GM18498 (cell line): Measurements from ENCODE around the gene ST8SIA5.

ENCODE experiments used
- ATAC-seq: cut with Tn5 transposase; IDR thresholded peaks from one replicate; pipeline ENCODE4 v1.9.1; 2021; ENCODE audit warnings: mild to moderate bottlenecking, moderate library complexity; ENCODE audit not compliant: unreplicated experiment

The ST8SIA5 gene

GRCh38 chr18:46748466-46748865 is 8.4 kb downstream of the ST8SIA5 start:
- no peak for ATAC-seq

- ATAC-seq: no peak
These were observed 16.8 kb downstream of the ST8SIA5 start for GRCh38 chr18:46740046-46740445.

- ATAC-seq: no peak
These were observed 18.4 kb downstream of the ST8SIA5 start for GRCh38 chr18:46738491-46738890.

- no peak for ATAC-seq
These were observed 20.1 kb downstream of the ST8SIA5 start for GRCh38 chr18:46736736-46737135.

- no peak for ATAC-seq
These were observed 20.7 kb downstream of the ST8SIA5 start for GRCh38 chr18:46736135-46736534.

- no peak for ATAC-seq
These were observed 21.9 kb downstream of the ST8SIA5 start for GRCh38 chr18:46734981-46735380.

GRCh38 chr18:46733872-46734271 is 23.0 kb downstream of the ST8SIA5 start:
- no peak for ATAC-seq

- no peak for ATAC-seq
These were observed 24.1 kb downstream of the ST8SIA5 start for GRCh38 chr18:46732801-46733200.

DNA sequence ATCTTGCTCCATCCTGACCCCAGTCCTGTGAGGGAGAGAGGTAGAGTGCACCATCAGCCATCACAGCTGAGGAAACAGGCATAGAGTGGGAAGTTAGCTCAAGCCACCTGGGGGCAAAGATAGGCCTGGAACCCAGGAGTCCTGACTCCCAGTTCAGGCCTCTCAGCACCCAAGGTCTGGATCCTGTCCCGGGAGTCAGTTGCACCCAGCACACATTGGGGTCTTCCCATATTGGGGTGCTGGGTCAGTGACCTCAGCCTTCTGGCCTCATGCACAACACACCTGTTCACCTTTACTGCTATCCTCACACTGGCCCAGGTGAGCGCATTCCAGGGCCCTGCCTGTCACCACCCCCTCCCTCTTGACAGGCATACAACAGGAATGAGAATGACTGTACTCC is 24.7 kb downstream of the ST8SIA5 start:
- ATAC-seq: no peak

- ATAC-seq: no peak
These were observed 25.5 kb downstream of the ST8SIA5 start for GRCh38 chr18:46731316-46731715.

DNA sequence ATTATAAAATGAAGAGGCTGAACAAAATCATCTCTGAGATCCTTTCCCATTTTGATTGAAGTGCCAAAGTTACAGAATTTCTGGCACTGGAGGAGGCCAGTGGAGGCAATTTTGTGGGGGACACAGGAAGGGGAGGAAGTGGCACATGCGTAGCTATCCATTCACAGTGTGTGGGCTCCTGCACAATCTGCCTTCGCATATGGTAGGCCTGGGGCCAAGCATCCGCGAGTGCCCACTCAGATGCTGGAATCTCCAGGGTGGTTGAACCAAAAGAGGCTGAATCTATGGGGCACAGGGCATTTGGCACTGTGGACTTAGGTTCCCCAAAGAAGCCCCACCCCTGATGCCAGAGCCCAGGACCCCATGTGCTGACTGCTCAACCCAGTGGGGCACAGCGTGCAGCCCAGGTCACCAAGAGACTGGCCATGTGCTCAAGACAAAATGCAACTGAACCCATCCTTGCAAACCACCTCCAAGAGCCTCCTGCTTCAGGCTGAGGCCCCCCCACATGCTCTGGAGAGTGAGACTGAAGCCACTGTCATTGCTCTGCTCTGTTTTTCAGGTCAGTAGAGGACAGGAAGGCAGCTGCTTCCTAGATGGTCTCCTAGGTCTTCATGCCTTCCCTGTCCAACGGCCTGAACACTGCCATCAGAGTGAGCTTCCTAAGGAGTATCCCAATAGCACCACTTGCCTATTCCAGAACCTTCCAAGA is 28.5 kb downstream of the ST8SIA5 start:
- ATAC-seq: no peak

DNA sequence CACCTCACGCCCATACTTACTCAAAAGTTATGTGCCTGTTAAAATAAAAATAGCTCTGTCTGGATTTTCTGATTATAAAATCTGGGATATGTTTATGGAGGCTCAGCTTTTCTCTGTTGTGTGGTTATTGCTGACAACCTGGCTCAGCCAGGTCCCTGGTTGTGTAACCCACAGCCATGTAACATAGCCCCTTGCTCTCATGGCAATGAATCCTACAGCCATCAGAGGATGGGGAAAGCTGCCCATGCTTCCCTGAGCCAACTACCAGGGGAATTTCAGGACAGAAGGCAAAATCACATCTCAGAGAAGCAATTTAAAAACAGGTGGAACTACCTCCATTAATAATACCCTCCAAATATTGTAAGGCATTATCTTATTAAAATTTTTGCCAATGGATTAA is 29.7 kb downstream of the ST8SIA5 start:
- ATAC-seq: no peak

DNA sequence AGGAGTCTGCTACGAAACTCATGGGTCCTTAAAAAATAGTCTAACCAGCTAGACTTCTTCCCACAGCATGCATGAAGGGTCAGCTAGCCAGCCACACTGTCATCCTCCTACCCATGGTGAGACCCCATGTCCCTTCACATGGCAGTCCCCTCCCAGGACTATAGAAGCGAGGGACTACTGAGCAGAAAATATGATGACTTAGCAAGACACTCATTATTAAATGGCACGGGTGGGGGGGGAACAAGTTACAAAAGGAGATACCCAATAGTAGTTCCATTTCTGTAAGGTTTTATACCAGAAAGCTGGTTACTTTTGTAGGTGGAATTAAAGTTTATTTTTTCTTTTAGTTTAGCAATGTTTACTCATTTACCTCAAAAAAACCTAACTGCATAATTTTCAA is 31.5 kb downstream of the ST8SIA5 start:
- no peak for ATAC-seq

GRCh38 chr18:46723856-46724415 is 32.9 kb downstream of the ST8SIA5 start:
- ATAC-seq: no peak

DNA sequence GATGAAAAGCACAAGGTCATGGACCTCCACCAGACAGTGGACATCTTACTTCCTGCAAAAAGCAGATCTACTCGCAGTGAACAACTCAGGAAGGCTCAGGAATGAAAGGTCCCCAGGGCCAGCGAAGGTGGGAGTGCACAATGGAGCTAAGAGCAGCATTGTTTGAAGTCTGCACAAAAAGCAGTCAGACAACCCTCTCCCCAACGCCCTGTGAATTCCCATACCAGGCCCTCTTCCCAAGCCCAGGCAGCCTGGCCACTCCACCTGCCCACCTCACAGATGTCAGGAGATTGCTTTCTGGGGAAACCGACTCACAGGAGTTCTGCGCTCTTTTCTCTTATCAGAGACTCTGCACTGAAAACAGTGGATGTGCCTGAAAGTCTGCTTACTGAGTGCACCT is 34.8 kb downstream of the ST8SIA5 start:
- no peak for ATAC-seq

DNA sequence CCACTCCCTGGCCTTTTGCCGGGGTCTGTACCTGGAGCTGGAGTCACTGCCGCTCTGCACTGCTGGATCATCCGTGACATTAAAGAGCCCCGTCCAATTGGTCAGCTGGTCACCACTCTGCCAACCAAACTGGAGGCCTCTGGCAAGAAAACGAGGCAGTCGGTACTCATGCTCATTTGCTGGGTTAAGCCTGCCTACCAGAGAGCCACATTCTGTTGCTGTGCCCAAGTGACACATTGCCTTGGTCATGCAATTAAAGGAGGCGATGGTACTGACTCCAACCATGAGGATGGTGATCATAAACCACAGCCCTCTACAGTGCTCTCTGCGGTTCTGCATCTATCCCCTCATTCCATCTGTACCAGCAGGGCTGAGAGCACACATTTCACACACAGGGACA is 35.5 kb downstream of the ST8SIA5 start:
- no peak for ATAC-seq

GRCh38 chr18:46720521-46720920 is 36.3 kb downstream of the ST8SIA5 start:
- ATAC-seq: no peak

GRCh38 chr18:46720092-46720491 is 36.8 kb downstream of the ST8SIA5 start:
- ATAC-seq: no peak

DNA sequence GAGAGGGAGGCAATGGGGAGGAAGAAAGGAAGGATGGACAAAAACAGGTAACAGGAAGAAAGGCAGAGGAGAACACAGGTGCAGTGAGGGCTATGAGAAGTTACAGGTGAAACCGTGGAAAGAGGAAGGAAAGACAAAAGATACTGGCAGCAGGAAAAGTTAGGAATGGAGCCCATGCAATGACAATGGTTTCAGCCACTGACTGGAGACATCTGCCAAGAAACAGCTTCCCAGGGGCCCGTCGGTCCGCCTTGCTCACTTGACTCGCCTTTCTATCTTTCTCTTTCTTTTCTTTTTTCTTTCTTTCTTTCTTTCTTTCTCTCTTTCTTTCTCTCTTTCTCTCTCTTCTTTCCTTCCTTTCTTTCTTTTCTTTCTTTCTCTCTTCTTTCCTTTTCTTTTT is 37.5 kb downstream of the ST8SIA5 start:
- no peak for ATAC-seq

DNA sequence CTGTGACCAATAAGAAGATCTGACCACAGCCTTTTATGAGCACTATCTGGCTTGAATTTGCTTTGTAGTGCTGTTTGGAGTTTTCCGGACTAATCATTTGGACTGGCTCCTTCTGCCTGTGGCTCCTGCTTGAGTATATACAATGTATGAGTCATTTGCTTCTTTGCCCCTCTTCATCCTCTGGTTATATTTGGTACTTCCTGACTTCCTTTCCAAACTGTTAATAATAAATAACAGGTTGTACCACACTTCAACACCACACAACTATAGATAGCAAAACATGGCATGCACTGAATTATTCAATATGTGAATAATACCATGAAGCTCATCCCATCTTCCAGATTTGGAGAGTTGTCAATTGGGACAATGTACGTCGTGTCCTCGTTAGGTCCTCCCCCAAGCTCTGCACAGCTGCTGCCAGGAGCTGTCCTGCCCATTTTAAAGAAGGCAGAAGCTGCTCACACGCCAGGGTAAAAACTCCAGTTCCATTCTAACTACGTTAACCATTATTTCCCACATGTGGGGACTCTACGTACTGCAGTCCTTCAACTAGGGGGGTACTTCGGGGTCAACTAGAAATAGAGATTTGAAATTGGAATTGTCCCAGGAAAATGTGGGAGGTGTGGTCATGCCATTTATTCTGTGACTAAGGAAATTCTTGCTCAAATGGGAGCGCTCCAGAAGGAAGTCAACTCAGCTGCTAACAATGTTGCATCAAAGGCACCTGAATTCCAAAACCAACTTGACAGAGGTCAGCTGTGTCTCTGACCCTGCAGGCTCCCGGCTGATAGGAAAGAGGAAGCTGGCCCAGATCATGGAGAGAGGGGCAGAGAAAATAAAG is 38.1 kb downstream of the ST8SIA5 start:
- ATAC-seq: no peak

DNA sequence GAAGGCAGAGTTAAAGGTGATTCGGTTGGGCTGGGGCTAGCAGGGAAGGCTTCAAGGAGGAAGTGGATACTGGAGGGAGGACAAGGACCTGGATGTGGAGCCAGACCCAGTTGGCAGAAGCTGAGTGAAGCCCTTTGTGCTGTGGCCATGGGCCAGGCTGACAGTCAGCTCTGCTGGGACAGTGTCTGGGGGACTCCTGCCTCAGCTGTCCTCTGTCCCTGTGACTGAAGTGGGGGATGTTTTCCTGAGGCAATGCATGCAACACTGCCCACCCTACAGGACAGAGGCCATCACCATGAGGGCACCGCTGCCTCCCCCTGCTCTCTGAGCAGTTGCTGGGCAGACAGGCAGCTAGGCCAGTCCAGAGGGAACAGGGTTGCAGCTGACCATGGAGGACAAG is 40.0 kb downstream of the ST8SIA5 start:
- no peak for ATAC-seq

DNA sequence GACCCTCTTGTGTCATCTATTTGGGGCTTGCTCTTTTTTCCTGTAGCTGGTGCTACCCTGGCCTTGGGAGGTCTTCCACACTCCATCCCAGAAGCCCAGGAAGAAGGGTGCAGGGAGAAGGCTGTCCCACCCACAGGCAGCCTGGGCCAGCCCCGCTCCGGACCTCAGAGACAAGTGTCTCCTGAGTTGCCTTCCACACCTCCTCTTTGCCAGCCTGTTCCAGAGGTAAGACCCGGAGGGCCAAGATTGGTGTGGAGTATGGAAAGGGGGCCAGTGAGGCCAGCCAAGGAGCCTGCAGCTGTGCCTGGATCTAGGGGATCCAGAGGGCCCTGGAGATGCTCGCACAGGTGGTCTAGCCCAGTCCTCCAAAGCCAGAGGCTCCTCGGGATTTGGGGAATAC is 40.5 kb downstream of the ST8SIA5 start:
- no peak for ATAC-seq
